22Rv1 (cell line): Measurements from ENCODE around the gene ZFYVE28.

ENCODE experiments used
- ZFX ChIP-seq: fragments of 450-650 bp; IDR thresholded peaks from 2 replicates; pipeline ENCODE4 v1.6.1; 2017; ENCODE audit warnings: antibody characterized with exemption, borderline replicate concordance
- TF ChIP-seq, protein P1 (sequence below): fragments of 450-650 bp; IDR thresholded peaks from 2 replicates; pipeline ENCODE4 v1.5.1; 2017; ENCODE audit warnings: mild to moderate bottlenecking

DNA sequence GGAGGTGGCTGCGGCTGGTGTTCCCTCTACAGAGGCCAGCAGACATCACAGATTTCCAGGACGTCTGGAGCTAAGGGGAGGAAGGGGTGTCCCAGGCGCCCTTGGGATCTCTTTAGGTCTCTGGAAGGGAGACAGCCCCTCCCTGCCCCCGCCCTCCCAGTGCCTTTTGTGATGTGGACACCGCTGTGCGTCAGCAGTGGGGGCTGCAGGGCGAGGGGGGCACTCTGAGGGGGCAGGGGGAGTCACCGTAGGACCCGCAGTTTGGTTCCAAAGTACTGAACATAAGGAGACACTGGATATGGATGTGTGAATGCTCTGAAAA is 130.9 kb downstream of the ZFYVE28 start:
- TF ChIP-seq, protein P1, sequence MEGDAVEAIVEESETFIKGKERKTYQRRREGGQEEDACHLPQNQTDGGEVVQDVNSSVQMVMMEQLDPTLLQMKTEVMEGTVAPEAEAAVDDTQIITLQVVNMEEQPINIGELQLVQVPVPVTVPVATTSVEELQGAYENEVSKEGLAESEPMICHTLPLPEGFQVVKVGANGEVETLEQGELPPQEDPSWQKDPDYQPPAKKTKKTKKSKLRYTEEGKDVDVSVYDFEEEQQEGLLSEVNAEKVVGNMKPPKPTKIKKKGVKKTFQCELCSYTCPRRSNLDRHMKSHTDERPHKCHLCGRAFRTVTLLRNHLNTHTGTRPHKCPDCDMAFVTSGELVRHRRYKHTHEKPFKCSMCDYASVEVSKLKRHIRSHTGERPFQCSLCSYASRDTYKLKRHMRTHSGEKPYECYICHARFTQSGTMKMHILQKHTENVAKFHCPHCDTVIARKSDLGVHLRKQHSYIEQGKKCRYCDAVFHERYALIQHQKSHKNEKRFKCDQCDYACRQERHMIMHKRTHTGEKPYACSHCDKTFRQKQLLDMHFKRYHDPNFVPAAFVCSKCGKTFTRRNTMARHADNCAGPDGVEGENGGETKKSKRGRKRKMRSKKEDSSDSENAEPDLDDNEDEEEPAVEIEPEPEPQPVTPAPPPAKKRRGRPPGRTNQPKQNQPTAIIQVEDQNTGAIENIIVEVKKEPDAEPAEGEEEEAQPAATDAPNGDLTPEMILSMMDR = no peak
- TF ChIP-seq ZFX = no peak
